A549 (cell line): ENCODE measurements around the gene GPR146.
"Not testable (repeated sequence)": the region's sequence is repeated elsewhere in the genome, so short reads cannot be mapped to it uniquely, and the experiment has no call there.

ENCODE experiments used
- CHD2 ChIP-seq: fragments of 150-350 bp; IDR thresholded peaks from 2 replicates; pipeline ENCODE4 v1.6.1; 2014; ENCODE audit warnings: low read length; ENCODE audit not compliant: partially characterized antibody
- CTCF ChIP-seq: fragments of >200 bp; sonication (Bioruptor Twin); formaldehyde crosslinking; IDR thresholded peaks from 3 replicates; pipeline ENCODE4 v1.5.1; 2016
- EP300 ChIP-seq, 2 experiments: fragments of >200 bp; sonication (Bioruptor Twin); formaldehyde crosslinking; IDR thresholded peaks; 2 replicates in 1 of 2; 3 replicates in 1 of 2; pipeline ENCODE4 v1.6.1; 2016 to 2017
- RCOR1 ChIP-seq: fragments of 150-350 bp; IDR thresholded peaks from 2 replicates; pipeline ENCODE4 v1.6.1; 2014; ENCODE audit warnings: antibody characterized with exemption, low read length, low read depth
- SMC3 ChIP-seq: fragments of >200 bp; sonication (Bioruptor Twin); formaldehyde crosslinking; IDR thresholded peaks from 3 replicates; pipeline ENCODE4 v1.6.1; 2018; ENCODE audit warnings: inconsistent platforms

GRCh38 chr7:1034769-1035168, 9.6 kb upstream of the GPR146 start:
- TF ChIP-seq SMC3; EP300 (IDR thresholded peaks at IDR 0.05); CTCF; RCOR1; CHD2: not testable (repeated sequence)
